RWPE1 (cell line): ENCODE results near the gene GSPT1.

ENCODE experiments used
- CTCF ChIA-PET: fragments of 350-600 bp; sonication (Branson Sonifier 250); formaldehyde crosslinking; extraction: SDS; loops from one replicate; lab custom pipeline; 2021; lab: Yijun Ruan, JAX
- POLR2A ChIA-PET: fragments of 400-600 bp; formaldehyde crosslinking; extraction: SDS; loops from one replicate; lab custom pipeline; 2020; ENCODE audit warnings: antibody characterized with exemption; ENCODE audit not compliant: low non-redundant PET; lab: Yijun Ruan, JAX
- DNase-seq: peaks from one replicate; pipeline ENCODE4 v3.0.0; 2012; ENCODE audit warnings: low spot score
- H3K27ac ChIP-seq: fragments of 450-650 bp; 2 replicates; pipeline ENCODE4 v1.5.1; 2017
- CTCF ChIP-seq: fragments of 450-650 bp; conservative IDR thresholded peaks from 2 replicates; pipeline ENCODE4 v1.5.1; 2017; ENCODE audit warnings: low read depth, mild to moderate bottlenecking

Gene GSPT1

GRCh38 chr16:11907160-11907970 is 8.4 kb downstream of the GSPT1 start:
- POLR2A ChIA-PET, result no interaction called here
- H3K27ac ChIP-seq, result peak overlapping the region; percentile 11; the same call in 1 of the 2 replicates
- CTCF ChIA-PET, result no interaction called here
- DNase-seq, result no peak
- TF ChIP-seq CTCF, result no peak

- ChIA-PET CTCF (no interaction called here), POLR2A (interaction anchor here (0.5 kb wide), 1 partner anchor 17 kb away, joined by 7 read pairs; no protein-coding TSS in a partner anchor)
- no peak for TF ChIP-seq CTCF
- no peak for DNase-seq
- H3K27ac ChIP-seq, result no peak overlapping the region
These were observed 11.8 kb downstream of the GSPT1 start for GRCh38 chr16:11903906-11904305.

- POLR2A ChIA-PET, result no interaction called here
- CTCF ChIA-PET, result no interaction called here
- no peak overlapping the region for H3K27ac ChIP-seq
- DNase-seq, result no peak
- no peak for TF ChIP-seq CTCF
These were observed 14.7 kb downstream of the GSPT1 start for GRCh38 chr16:11901091-11901490.

- CTCF ChIA-PET, result interaction anchor here (0.6 to 1.4 kb wide), 2 partner anchors 144 to 171 kb away, joined by 3 read pairs; no protein-coding TSS in a partner anchor
- peak overlapping the region; percentile 48 for H3K27ac ChIP-seq
- TF ChIP-seq CTCF, result no peak
- POLR2A ChIA-PET, result no interaction called here
- DNase-seq, result no peak
These were observed 19.1 kb downstream of the GSPT1 start for GRCh38 chr16:11896486-11897176.

GRCh38 chr16:11893571-11893970 is 22.2 kb downstream of the GSPT1 start:
- no peak overlapping the region for H3K27ac ChIP-seq
- no peak for TF ChIP-seq CTCF
- no peak for DNase-seq
- ChIA-PET POLR2A (no interaction called here), CTCF (interaction anchor here (0.7 kb wide), 1 partner anchor 26 kb away, joined by 3 read pairs; no protein-coding TSS in a partner anchor)

- ChIA-PET CTCF (no interaction called here), POLR2A (no interaction called here)
- no peak for TF ChIP-seq CTCF
- H3K27ac ChIP-seq, result no peak overlapping the region
- DNase-seq, result no peak
These were observed 23.0 kb downstream of the GSPT1 start for GRCh38 chr16:11892761-11893160.
